Suprapubic skin (tissue), 3 donors: ENCODE measurements around the gene ATAD3C.

Experiments
- CTCF ChIP-seq, 2 donors: fragments of 200-600 bp in 1 of 2; fragments of 450-650 bp in 1 of 2; sonication (generic) in 1 of 2; IDR thresholded peaks; one replicate each; pipeline ENCODE4 v1.5.1; 2016 to 2019; ENCODE audit warnings: antibody characterized with exemption in 2 of 2, mild to moderate bottlenecking in 1 of 2, moderate library complexity in 1 of 2
- POLR2AphosphoS5 ChIP-seq, 3 donors: sonication (generic); formaldehyde crosslinking; IDR thresholded peaks; one replicate each; pipeline ENCODE4 v1.6.1; 2017; ENCODE audit warnings: antibody characterized with exemption in 3 of 3

- TF ChIP-seq POLR2AphosphoS5 (IDR thresholded peaks at IDR 0.05) (no peak), CTCF (IDR thresholded peaks at IDR 0.05) (no peak)
Measured at GRCh38 chr1:1442069-1442770, 7.3 kb upstream of the ATAD3C start.
